Sigmoid colon (tissue), 7 donors: Measurements from ENCODE around the gene TMEM121. TPM values are rescaled to one million over a fixed set of nuclear protein-coding genes. Genes with fewer than 3 reads are reported as not detected.

Experiments used
- DNase-seq: peaks from one replicate; pipeline ENCODE4 v3.0.0-alpha.2; 2019
- H3K27ac ChIP-seq, 4 donors: fragments of 200-600 bp; sonication (generic); one replicate each; pipeline ENCODE4 v1.5.1; 2016 to 2019; ENCODE audit warnings: mild to moderate bottlenecking in 1 of 4
- H3K27me3 ChIP-seq, 3 donors: fragments of 200-600 bp; sonication (generic); one replicate each; pipeline ENCODE4 v1.5.1; 2019; ENCODE audit warnings: mild to moderate bottlenecking in 1 of 3
- H3K36me3 ChIP-seq, 4 donors: fragments of 200-600 bp; sonication (generic); one replicate each; pipeline ENCODE4 v1.5.1; 2016 to 2019
- H3K4me1 ChIP-seq, 4 donors: fragments of 200-600 bp; sonication (generic); one replicate each; pipeline ENCODE4 v1.5.1; 2017 to 2019
- H3K4me3 ChIP-seq, 4 donors: fragments of 200-600 bp; sonication (generic); one replicate each; pipeline ENCODE4 v1.5.1; 2017 to 2019; ENCODE audit warnings: mild to moderate bottlenecking in 2 of 4, moderate library complexity in 1 of 4
- H3K9me3 ChIP-seq, 4 donors: fragments of 200-600 bp in 3 of 4; sonication (generic) in 3 of 4; one replicate each; pipeline versions ENCODE4 v1.5.1 to v1.6.1; 2013 to 2019
- CTCF ChIP-seq, 4 experiments: fragments of 450-650 bp in 3 of 4; fragments of 200-600 bp in 1 of 4; IDR thresholded peaks; one replicate each; pipeline ENCODE4 v1.5.1; 2016 to 2019; ENCODE audit warnings: antibody characterized with exemption in 4 of 4, mild to moderate bottlenecking in 3 of 4, moderate library complexity in 2 of 4
- EP300 ChIP-seq, 4 donors: sonication (generic); formaldehyde crosslinking; IDR thresholded peaks; one replicate each; pipeline ENCODE4 v1.6.1; 2017; ENCODE audit warnings: antibody characterized with exemption in 4 of 4
- POLR2A ChIP-seq, 2 donors: fragments of 450-650 bp; IDR thresholded peaks; one replicate each; pipeline ENCODE4 v1.6.1; 2016; ENCODE audit warnings: antibody characterized with exemption in 2 of 2, mild to moderate bottlenecking in 2 of 2, moderate library complexity in 2 of 2
- POLR2AphosphoS5 ChIP-seq, 4 donors: sonication (generic); formaldehyde crosslinking; IDR thresholded peaks; one replicate each; pipeline ENCODE4 v1.6.1; 2017; ENCODE audit warnings: antibody characterized with exemption in 4 of 4
- WGBS, 2 donors: extraction: QIAGEN DNeasy Blood & Tissue Kit; methylation state at CpG; one replicate each; pipeline ENCODE4 v1.1.7; 2013; 5-methylcytosine and 5-hydroxymethylcytosine counted together
- intact Hi-C: fragments of 100-400 bp; cut with DNase I; formaldehyde crosslinking; loops from one replicate; pipeline ENCODE4 v1.15.1; 2023
- polyA plus RNA-seq, 3 donors: library from polyadenylated mRNA; stranded (reverse); fragments of 200-250 nt; gene quantifications; one replicate each; pipeline ENCODE4 v1.2.3, GENCODE V29; 2013
- total RNA-seq, 4 donors: library from RNA; depleted of rRNA; stranded (reverse); fragments of >200 nt; gene quantifications; one replicate each; pipeline ENCODE4 v1.1.0, GENCODE V29; 2016
- donor health status: healthy with polysubstance abuse.
- donor health status: Bipolar disorder and iron deficiency.
- donor health status: healthy.

The TMEM121 gene
- total and polyA plus RNA-seq, 7 donors = 2.3 to 8.0 (median 5.0) TPM; not detected in 2

DNA sequence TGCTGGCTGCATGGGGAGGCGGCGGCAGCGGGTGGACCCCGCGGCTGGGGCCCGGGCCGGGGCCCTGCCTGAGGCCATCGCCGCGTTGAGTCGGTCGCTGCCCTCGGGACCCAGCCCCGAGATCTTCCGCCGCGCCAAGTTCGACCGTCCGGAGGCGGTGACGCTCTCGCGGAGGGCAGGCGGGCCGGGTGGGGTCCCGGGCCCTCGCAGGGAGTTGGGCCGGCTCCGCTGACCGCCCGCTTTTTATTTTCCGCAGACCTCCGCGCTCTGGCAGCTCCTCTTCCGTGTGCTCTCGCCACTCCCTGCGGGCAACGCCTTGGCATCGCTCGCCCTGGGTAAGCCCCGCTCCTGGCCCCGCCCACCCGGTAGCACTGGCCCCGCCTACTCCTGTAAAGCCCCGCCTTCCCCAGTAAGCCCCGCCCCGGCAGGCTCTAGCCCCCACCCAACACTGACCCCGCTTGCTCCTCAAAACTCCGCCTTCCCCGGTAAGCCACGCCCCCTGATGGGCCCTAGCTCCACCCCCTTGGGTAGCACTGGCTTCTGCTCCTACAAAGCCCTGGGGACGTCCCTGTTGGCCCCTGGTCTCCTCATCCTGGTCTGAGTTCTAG is 34.9 kb upstream of the TMEM121 start:
- Histone ChIP-seq H3K27me3 (peaks cover 3 to 20% (median 17%) of the 10 kb centered on the region in 3 donors), H3K36me3 (no peaks in the 10 kb centered on the region), H3K27ac (peak overlapping the region; percentile 78 to 97 (median 87)), H3K4me1 (peaks cover 0 to 45% (median 42%) of the 10 kb centered on the region in 4 donors), H3K9me3 (no peaks in the 10 kb centered on the region), H3K4me3 (peak overlapping the region; percentile 29 to 85 (median 58))
- peak; percentile 83 for DNase-seq
- intact Hi-C loops = loop anchor here (1.0 to 2.0 kb wide), 3 partner anchors 37 to 73 kb away; partner anchors contain the start of gene MTA1
- 1 to 2% methylated on average over 53 of the region's 53 CpGs for WGBS, 2 donors
- no peak for TF ChIP-seq CTCF (IDR thresholded peaks at IDR 0.05)
- TF ChIP-seq POLR2A (IDR thresholded peaks at IDR 0.05) = no peak
- no peak for TF ChIP-seq EP300 (IDR thresholded peaks at IDR 0.05)
- TF ChIP-seq POLR2AphosphoS5 (IDR thresholded peaks at IDR 0.05) = no peak

DNA sequence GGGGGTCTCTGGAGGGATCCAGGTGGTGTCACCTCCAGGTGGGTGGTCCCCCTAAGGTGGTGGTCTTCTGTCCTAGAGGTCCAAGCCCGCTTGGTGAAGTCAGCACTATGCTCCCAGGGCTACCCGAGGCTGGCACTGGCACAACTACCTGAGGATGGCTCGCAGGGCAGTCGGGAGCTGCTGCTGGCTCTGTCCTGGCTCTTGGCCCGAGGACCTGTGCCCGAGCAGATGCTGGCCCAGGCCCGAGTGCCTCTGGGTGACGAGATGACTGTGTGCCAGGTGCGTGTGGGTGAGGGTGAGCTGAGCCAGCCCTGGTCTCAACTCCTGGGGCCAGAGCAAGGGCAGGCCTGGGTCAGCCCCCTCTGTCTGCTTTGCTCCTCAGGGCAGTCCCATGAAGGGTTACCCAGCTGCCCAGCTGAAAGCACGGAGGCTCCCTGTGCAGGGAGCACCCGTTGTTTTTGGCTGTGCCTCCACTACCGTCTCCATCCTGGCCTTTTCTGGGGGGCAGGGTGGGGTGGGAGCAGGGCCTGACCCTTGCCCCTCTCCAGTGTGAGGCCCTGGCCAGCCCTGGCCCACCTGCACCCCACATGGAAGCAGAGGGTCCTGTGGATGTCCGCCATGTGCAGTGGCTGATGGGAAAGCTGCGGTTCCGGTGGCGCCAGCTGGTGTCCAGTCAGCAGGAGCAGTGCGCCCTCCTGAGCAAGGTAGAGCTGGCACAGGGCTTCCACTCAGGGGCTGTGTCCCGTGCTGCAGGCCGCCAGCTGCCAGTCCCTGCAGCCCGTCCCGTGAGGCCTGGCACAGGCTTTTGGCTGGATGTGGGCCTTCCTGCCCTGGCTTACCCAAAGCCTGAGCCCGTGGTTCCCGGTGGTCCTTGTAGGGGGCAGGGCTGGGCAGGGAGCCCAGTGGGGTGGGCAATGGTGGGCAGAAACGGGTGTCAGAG is 34.1 kb upstream of the TMEM121 start:
- no peaks in the 10 kb centered on the region for H3K9me3 ChIP-seq
- peak overlapping the region in 1 of 4 donors; percentile 85 for H3K4me3 ChIP-seq
- TF ChIP-seq EP300 (IDR thresholded peaks at IDR 0.05) (no peak), POLR2A (IDR thresholded peaks at IDR 0.05) (no peak), CTCF (IDR thresholded peaks at IDR 0.05) (no peak), POLR2AphosphoS5 (IDR thresholded peaks at IDR 0.05) (no peak)
- peaks cover 0 to 37% (median 36%) of the 10 kb centered on the region in 4 donors for H3K4me1 ChIP-seq
- 86 to 92% methylated on average over 24 of the region's 24 CpGs for WGBS, 2 donors
- DNase-seq = peak; percentile 77
- intact Hi-C loops = no loop called here
- peak overlapping the region in 3 of 4 donors; percentile 78 to 97 (median 93) for H3K27ac ChIP-seq
- H3K27me3 ChIP-seq = peaks cover 1 to 11% (median 9%) of the 10 kb centered on the region in 3 donors
- no peaks in the 10 kb centered on the region for H3K36me3 ChIP-seq

GRCh38 chr14:105492971-105493871 is 33.2 kb upstream of the TMEM121 start:
- H3K4me3 ChIP-seq = no peak overlapping the region
- H3K27ac ChIP-seq = no peak overlapping the region
- peaks cover 0 to 2% (median 0%) of the 10 kb centered on the region in 3 donors for H3K27me3 ChIP-seq
- TF ChIP-seq POLR2A (IDR thresholded peaks at IDR 0.05) (no peak), CTCF (IDR thresholded peaks at IDR 0.05) (no peak), POLR2AphosphoS5 (IDR thresholded peaks at IDR 0.05) (no peak), EP300 (IDR thresholded peaks at IDR 0.05) (no peak)
- 92 to 94% methylated on average over 20 of the region's 20 CpGs for WGBS, 2 donors
- intact Hi-C loops = no loop called here
- no peaks in the 10 kb centered on the region for H3K9me3 ChIP-seq
- no peaks in the 10 kb centered on the region for H3K36me3 ChIP-seq
- H3K4me1 ChIP-seq = peaks cover 0 to 30% (median 27%) of the 10 kb centered on the region in 4 donors
- DNase-seq = peak; percentile 64

- no peaks in the 10 kb centered on the region for H3K36me3 ChIP-seq
- WGBS, 2 donors = 92 to 94% methylated on average over 16 of the region's 16 CpGs
- H3K27ac ChIP-seq = no peak overlapping the region
- no peak overlapping the region for H3K4me3 ChIP-seq
- intact Hi-C loops = no loop called here
- no peaks in the 10 kb centered on the region for H3K9me3 ChIP-seq
- DNase-seq = peak; percentile 57
- H3K4me1 ChIP-seq = peaks cover 0 to 22% (median 20%) of the 10 kb centered on the region in 4 donors
- no peak for TF ChIP-seq POLR2AphosphoS5 (IDR thresholded peaks at IDR 0.05)
- no peak for TF ChIP-seq POLR2A (IDR thresholded peaks at IDR 0.05)
- no peak for TF ChIP-seq EP300 (IDR thresholded peaks at IDR 0.05)
- TF ChIP-seq CTCF (IDR thresholded peaks at IDR 0.05) = no peak
- H3K27me3 ChIP-seq = no peaks in the 10 kb centered on the region
Measured at GRCh38 chr14:105493921-105494605, 32.3 kb upstream of the TMEM121 start.
